ENCODE results near the gene SBNO2. TPM values are rescaled to one million over a fixed set of nuclear protein-coding genes. Genes with fewer than 3 reads are reported as not detected.
"Not testable (repeated sequence)": the region's sequence is repeated elsewhere in the genome, so short reads cannot be mapped to it uniquely, and the experiment has no call there.

SBNO2 gene
- total RNA-seq, 1 donor from 2014 or later = 54.0 TPM

DNA sequence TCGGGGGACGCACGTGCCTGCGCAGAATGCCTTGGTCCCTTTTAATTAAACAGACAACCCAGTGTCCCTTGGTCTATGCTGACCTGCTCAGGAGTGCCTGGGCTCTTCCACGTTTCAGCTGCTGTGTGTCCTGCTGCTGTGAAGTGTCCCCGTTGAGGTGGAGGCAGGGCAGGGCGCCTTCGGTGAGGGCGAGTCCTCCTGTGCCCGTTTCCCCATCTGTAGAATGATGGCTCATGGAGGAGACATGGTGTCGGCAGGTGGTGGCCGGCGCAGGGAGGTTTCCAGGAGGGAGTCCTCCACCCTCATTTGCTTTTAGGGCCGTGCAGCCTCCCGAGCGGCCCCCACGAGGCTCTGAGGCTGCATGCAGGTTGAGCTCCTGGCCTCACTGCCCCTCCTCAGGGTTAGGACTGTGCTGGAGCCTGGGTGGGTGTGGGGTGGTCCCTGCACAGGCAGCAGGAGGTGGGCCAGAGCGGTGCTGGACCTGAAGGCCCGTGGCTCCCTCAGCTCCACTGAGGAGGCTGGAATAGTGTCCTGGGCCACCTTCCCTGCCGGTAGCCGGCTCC, 40.3 kb upstream of the SBNO2 start:
- DNase-seq (ENCODE audit: extremely low spot score in 2 of 2) = no peak
- Histone ChIP-seq H3K9me3 (no peaks in the 10 kb centered on the region), H3K4me1 (peaks cover 87% of the 10 kb centered on the region), H3K27ac (peak overlapping the region; percentile 85), H3K36me3 (no peaks in the 10 kb centered on the region), H3K27me3 (no peaks in the 10 kb centered on the region), H3K4me3 (peak overlapping the region; percentile 16 to 20)
- TF ChIP-seq POLR2A (IDR thresholded peaks at IDR 0.05) (no peak), POLR2AphosphoS5 (IDR thresholded peaks at IDR 0.05; ENCODE audit: insufficient read depth in 1 of 2, low read depth in 1 of 2) (no peak), CTCF (IDR thresholded peaks at IDR 0.05) (no peak)
- intact Hi-C loops (cut with DNase I) = no loop called here

GRCh38 chr19:1213391-1214286, 39.6 kb upstream of the SBNO2 start:
- H3K27me3 ChIP-seq = no peaks in the 10 kb centered on the region
- intact Hi-C loops (cut with DNase I) = no loop called here
- TF ChIP-seq POLR2A (IDR thresholded peaks at IDR 0.05) (peak in 1 of 2 donors; percentile 7), CTCF (IDR thresholded peaks at IDR 0.05) (no peak), POLR2AphosphoS5 (IDR thresholded peaks at IDR 0.05; ENCODE audit: insufficient read depth in 1 of 2, low read depth in 1 of 2) (peak; percentile 72 to 89)
- no peak for DNase-seq (ENCODE audit: extremely low spot score in 2 of 2)
- H3K9me3 ChIP-seq = no peaks in the 10 kb centered on the region
- peak overlapping the region; percentile 16 to 20 for H3K4me3 ChIP-seq
- peaks cover 92% of the 10 kb centered on the region for H3K4me1 ChIP-seq
- no peaks in the 10 kb centered on the region for H3K36me3 ChIP-seq
- peak overlapping the region; percentile 85 for H3K27ac ChIP-seq

DNA sequence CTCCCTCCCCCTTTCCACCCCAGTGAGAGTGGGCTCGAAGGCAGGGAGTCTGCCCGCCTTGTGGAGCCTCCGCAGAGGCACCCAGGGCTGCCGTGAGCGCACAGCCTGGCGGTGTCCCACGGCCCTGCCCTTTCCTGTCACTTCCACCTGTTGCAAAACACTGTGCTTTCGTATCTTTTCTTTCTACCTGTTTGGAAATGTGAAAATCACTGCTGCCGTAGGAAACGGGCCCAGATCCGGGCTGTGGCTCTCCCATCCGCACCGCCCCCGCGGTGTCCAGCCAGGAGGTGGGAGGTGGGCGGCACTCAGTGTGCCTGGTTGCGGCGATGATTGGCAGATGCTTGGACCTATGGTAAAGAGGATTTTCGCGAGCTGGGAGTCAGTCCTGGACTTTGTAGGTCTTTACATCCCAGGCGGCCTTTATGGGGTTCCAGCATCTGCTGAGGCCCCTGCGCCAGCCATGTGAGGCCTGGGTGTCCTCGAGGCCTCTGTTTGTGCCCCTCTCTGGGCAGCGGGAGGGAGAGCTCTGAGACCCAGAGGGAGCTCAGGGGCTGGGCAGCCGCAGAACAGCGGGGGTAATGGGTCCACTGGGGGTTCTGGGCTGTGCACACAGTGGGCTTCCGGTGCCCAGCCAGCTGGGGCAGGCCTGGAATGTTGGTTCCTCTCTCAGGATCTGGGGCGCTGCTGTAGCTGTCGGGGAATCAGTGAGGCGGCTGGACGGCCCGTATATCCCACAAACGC, 37.6 kb upstream of the SBNO2 start:
- H3K36me3 ChIP-seq = no peaks in the 10 kb centered on the region
- peak overlapping the region; percentile 42 for H3K27ac ChIP-seq
- H3K4me1 ChIP-seq = peaks cover 95% of the 10 kb centered on the region
- DNase-seq (ENCODE audit: extremely low spot score in 2 of 2) = no peak
- no peaks in the 10 kb centered on the region for H3K27me3 ChIP-seq
- H3K9me3 ChIP-seq = no peaks in the 10 kb centered on the region
- no peak overlapping the region for H3K4me3 ChIP-seq
- TF ChIP-seq POLR2AphosphoS5 (IDR thresholded peaks at IDR 0.05; ENCODE audit: insufficient read depth in 1 of 2, low read depth in 1 of 2) (peak in 1 of 2 donors; percentile 28), POLR2A (IDR thresholded peaks at IDR 0.05) (no peak), CTCF (IDR thresholded peaks at IDR 0.05) (no peak)
- intact Hi-C loops (cut with DNase I) = no loop called here

DNA sequence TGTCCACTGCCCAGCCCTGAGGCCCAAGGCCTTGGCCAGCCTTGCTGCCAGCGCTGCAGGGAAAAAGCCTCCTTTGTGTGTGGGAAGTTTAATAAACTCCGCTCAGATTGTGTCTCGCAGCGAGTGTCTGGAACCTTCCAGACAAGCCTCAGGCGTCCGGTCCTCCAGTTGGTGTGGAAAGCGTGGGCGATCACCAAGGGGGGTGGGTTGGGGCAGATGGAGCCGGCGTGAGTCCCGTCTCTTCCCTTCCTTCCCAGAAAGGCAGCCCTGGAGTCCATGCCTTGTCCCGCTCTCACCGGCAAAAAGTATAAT, 36.1 kb upstream of the SBNO2 start:
- TF ChIP-seq POLR2A (IDR thresholded peaks at IDR 0.05) (no peak), POLR2AphosphoS5 (IDR thresholded peaks at IDR 0.05; ENCODE audit: insufficient read depth in 1 of 2, low read depth in 1 of 2) (no peak), CTCF (IDR thresholded peaks at IDR 0.05) (no peak)
- Histone ChIP-seq H3K4me3 (no peak overlapping the region), H3K9me3 (no peaks in the 10 kb centered on the region), H3K27ac (peak overlapping the region; percentile 66), H3K4me1 (peaks cover 85% of the 10 kb centered on the region), H3K27me3 (no peaks in the 10 kb centered on the region), H3K36me3 (no peaks in the 10 kb centered on the region)
- no peak for DNase-seq (ENCODE audit: extremely low spot score in 2 of 2)
- intact Hi-C loops (cut with DNase I) = no loop called here

DNA sequence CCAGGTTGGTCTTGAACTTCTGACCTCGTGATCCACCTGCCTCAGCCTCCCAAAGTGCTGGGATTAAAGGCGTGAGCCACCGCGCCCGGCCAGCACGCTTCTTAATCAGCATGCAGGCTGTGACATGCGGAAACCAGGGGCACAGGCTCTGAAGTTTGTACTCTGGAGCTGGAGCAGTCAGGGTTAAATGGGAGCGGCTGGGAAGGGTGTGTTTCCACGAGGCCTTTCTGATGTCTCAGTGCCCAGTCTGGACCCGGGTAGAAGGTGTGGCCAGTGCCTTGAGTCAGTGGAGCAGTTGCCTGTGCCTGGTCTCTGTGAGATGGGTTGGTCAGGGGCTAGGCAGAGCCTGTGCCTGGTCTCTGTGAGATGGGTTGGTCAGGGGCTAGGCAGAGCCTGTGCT, 34.8 kb upstream of the SBNO2 start:
- peak overlapping the region in 1 of 2 donors; percentile 6 for H3K4me3 ChIP-seq
- intact Hi-C loops (cut with DNase I); DNase-seq (ENCODE audit: extremely low spot score in 2 of 2); H3K27me3 ChIP-seq; H3K9me3 ChIP-seq; H3K36me3 ChIP-seq: not testable (repeated sequence)
- peaks cover 77% of the 10 kb centered on the region for H3K4me1 ChIP-seq
- peak overlapping the region; percentile 23 for H3K27ac ChIP-seq

Measured in vagina (tissue), 2 donors.